GM12892 (cell line): ENCODE data around the gene ATOH8.

Source experiments
- DNase-seq: peaks from one replicate; pipeline ENCODE4 v3.0.0; 2011; ENCODE audit not compliant: insufficient read length
- FAIRE-seq: peaks from 2 replicates; lab custom pipeline; 2011; peaks lifted over from hg19 to GRCh38; lab: Jason Lieb, UNC
- POLR2A ChIP-seq: IDR thresholded peaks from 2 replicates; pipeline ENCODE4 v1.6.1; 2011; ENCODE audit warnings: low read depth, low read length, control low read depth
- POLR2AphosphoS5 ChIP-seq: IDR thresholded peaks from 2 replicates; pipeline ENCODE4 v1.6.1; 2011; ENCODE audit warnings: low read depth, low read length, control low read depth
- TAF1 ChIP-seq: IDR thresholded peaks from 2 replicates; pipeline ENCODE4 v1.6.1; 2011; ENCODE audit warnings: low read depth, mild to moderate bottlenecking, control low read depth, low read length, borderline replicate concordance

The ATOH8 gene

GRCh38 chr2:85778646-85779379 is 25.0 kb downstream of the ATOH8 start:
- DNase-seq (no peak), FAIRE-seq (no peak)
- TF ChIP-seq TAF1 = no peak
- TF ChIP-seq POLR2A = no peak
- TF ChIP-seq POLR2AphosphoS5 = no peak

GRCh38 chr2:85779641-85780315 is 26.0 kb downstream of the ATOH8 start:
- FAIRE-seq = no peak
- TF ChIP-seq POLR2A = no peak
- TF ChIP-seq POLR2AphosphoS5 = no peak
- TF ChIP-seq TAF1 = no peak
- DNase-seq = no peak

GRCh38 chr2:85780316-85781012 is 26.7 kb downstream of the ATOH8 start:
- FAIRE-seq (no peak), DNase-seq (no peak)
- no peak for TF ChIP-seq POLR2A
- no peak for TF ChIP-seq TAF1
- TF ChIP-seq POLR2AphosphoS5 = no peak

DNA sequence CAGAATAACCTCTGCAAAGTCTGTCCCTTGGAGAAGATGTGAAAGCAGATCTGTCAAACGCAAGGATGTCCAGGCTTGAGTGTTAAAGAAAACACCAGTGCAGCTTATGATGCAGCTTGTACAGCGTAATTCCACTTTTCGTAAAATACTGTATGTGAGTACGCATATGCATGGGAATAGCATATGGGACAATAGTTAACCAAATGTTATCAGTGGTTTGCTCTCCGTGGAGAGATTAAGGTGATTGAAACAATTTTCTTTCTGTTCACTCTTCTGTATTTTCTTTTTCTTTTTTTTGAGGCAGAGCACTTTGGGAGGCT is 27.2 kb downstream of the ATOH8 start:
- no peak for TF ChIP-seq POLR2AphosphoS5
- no peak for TF ChIP-seq POLR2A
- TF ChIP-seq TAF1 = no peak
- FAIRE-seq = no peak
- no peak for DNase-seq

GRCh38 chr2:85783796-85784195 is 30.0 kb downstream of the ATOH8 start:
- DNase-seq = no peak
- no peak for TF ChIP-seq POLR2A
- TF ChIP-seq TAF1 = no peak
- no peak for TF ChIP-seq POLR2AphosphoS5
- FAIRE-seq = no peak

- DNase-seq = no peak
- TF ChIP-seq POLR2A (no peak), POLR2AphosphoS5 (no peak), TAF1 (no peak)
- no peak for FAIRE-seq
Measured at GRCh38 chr2:85784474-85784986, 30.7 kb downstream of the ATOH8 start.

DNA sequence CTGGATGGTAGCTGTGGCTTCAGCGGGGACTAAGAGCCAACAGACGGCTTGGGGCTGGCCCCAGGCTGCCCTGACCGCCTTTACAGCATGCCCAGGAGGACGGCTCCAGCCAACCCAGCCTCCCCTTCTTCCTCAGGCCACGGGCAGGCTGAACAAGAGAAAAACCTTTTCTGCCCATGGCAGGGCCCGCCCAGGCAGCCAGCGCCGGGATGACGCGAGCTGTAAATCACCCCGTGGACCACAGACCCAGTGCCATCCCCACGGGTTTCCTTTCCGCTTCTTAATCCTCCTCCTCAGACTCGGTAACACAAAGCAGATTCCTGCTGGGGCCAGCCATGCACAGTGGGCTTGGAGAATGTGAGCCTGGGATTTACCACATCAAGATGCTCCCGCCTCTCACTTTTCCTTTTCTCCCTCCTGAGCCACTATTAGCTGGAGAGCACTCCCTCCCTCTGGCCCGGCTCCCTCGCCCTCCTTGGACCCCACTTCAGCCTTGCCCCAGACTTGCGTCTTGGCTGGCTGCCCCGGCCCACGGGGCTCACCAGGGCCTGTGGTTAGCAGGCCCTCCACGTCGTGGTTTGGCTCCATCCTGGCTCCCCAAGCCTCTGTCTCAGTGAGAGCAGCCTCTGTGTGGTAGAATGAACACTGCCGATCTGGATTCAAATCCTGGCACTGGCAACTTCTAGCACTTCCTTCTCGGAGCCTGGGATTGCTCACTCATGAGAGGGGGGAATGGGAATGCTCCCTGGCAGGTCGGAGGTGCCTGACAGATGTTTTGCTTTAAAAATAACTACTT is 31.4 kb downstream of the ATOH8 start:
- FAIRE-seq (no peak), DNase-seq (no peak)
- TF ChIP-seq POLR2AphosphoS5 = no peak
- no peak for TF ChIP-seq TAF1
- no peak for TF ChIP-seq POLR2A

GRCh38 chr2:85785871-85786270 is 32.1 kb downstream of the ATOH8 start:
- FAIRE-seq = no peak
- TF ChIP-seq TAF1 (no peak), POLR2A (no peak), POLR2AphosphoS5 (no peak)

GRCh38 chr2:85786444-85786843 is 32.7 kb downstream of the ATOH8 start:
- FAIRE-seq = no peak
- no peak for DNase-seq
- no peak for TF ChIP-seq POLR2AphosphoS5
- TF ChIP-seq POLR2A = no peak
- no peak for TF ChIP-seq TAF1

More at GRCh38 chr2:85785871-85786270, 32.1 kb downstream of the ATOH8 start:
- no peak for DNase-seq

DNA sequence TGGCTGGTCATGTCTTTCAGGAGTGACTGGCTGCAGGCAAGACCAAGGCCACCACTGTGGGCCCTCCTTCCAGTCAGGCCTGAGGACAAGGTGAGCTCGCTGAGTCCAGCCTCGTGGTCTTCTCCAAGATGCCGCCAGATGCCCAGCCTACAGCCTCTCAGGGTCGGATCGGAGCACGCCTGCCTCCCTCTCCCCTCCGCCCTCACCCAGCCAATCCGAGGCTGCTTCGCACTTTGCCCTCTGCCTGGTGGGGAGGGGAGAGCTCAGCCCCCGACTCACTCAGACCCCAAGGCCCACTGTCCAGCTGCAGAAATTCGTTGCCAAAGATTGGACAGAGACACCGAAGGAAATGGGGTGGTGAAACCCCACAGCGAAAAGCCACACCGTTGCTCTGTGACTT is 33.1 kb downstream of the ATOH8 start:
- no peak for DNase-seq
- TF ChIP-seq TAF1 (no peak), POLR2AphosphoS5 (no peak), POLR2A (no peak)
- FAIRE-seq = no peak

DNA sequence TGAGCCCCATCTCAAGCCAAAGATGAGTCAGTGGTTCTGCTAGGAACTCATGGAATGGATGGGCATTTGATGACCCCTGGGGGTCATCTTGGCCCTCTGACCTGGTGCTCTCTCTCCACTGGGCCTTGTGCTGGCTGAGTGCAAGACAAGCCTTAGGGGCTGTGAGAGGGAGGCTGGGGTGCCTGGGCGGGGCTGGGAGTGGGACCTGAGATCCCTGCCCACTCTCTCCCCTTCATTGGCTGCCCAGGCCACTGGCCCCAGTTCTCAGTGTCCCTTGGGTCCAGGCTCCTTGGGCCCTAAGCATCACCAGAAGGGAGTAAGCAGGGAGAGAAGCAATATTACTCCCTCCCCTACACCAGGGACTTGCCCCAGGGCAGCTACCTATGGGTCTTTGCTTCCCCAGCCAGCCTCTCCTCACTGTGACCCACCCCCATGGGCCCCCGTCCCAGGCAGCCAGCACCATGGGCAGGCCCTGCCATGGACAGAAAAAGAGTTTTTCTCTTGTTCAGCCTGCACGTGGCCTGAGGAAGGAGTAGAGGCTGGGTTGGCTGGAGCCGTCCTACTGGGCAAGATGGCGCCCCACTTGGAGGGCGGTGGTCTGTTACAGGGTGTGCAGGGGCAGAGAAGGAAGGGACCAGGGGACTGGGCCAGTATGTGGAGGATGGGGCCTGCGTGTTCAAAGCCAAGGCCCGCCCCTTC is 33.6 kb downstream of the ATOH8 start:
- no peak for FAIRE-seq
- DNase-seq = no peak
- TF ChIP-seq POLR2AphosphoS5 (no peak), TAF1 (no peak), POLR2A (no peak)

DNA sequence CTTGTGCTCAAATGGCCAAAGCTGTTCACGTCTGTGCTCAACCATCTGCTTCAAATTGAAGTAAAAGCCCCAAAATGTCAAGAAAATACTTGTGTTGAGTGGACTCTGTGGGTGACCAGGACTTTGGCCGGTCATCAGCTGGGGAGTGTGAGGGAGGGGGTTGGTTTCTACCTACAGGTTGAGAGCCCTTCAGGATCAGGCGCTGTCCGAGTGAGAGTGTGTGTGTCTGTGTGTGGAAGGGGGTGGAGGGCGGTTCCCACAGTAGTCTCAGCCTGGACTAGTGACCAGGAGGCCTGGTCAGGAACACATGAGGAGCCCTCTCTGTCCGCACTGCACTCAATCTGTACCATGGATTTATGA is 34.2 kb downstream of the ATOH8 start:
- TF ChIP-seq POLR2AphosphoS5 = no peak
- no peak for TF ChIP-seq TAF1
- no peak for TF ChIP-seq POLR2A
- DNase-seq (no peak), FAIRE-seq (no peak)
